PC-3 (cell line): ENCODE data around the gene BMP7. TPM values are rescaled to one million over a fixed set of nuclear protein-coding genes. Genes with fewer than 3 reads are reported as not detected.

Experiments used
- ATAC-seq: fragments of 200-7000 bp; cut with Tn5 transposase; 2 replicates; pipeline ENCODE4 v1.9.1; 2020; ENCODE audit warnings: mild to moderate bottlenecking, moderate library complexity
- BruUV-seq: library from RNA; stranded (reverse); fragments of 400-500 nt; replicated peaks from 2 replicates; lab custom pipeline; 2021; lab: Mats Ljungman, UMichigan
- CTCF ChIA-PET: fragments of 300-600 bp; sonication (Branson Sonifier 250); formaldehyde crosslinking; loops from one replicate; lab custom pipeline; 2022; ENCODE audit warnings: antibody characterized with exemption; lab: Charles Lee
- POLR2A ChIA-PET: fragments of 300-600 bp; sonication (Branson Sonifier 250); formaldehyde crosslinking; loops from one replicate; lab custom pipeline; 2022; ENCODE audit warnings: antibody characterized with exemption; ENCODE audit not compliant: unreplicated experiment; lab: Charles Lee
- DNase-seq: peaks from one replicate; pipeline ENCODE4 v3.0.0-alpha.2; 2015
- H2AFZ ChIP-seq: fragments of 300-600 bp; sonication (generic); 2 replicates; pipeline ENCODE4 v1.6.0; 2016; ENCODE audit warnings: antibody characterized with exemption, low read length
- H3F3A ChIP-seq: fragments of 300-600 bp; sonication (generic); one replicate; pipeline ENCODE4 v1.6.0; 2017; ENCODE audit warnings: antibody characterized with exemption, low read length, control low read depth, mild to moderate bottlenecking; ENCODE audit not compliant: unreplicated experiment
- H3K27ac ChIP-seq: fragments of 300-600 bp; sonication (generic); 2 replicates; pipeline ENCODE4 v1.5.1; 2016; ENCODE audit warnings: mild to moderate bottlenecking, low read length
- H3K27me3 ChIP-seq: fragments of 300-600 bp; sonication (generic); 2 replicates; pipeline ENCODE4 v1.6.1; 2016; ENCODE audit warnings: low read length, mixed read lengths
- H3K36me3 ChIP-seq: fragments of 300-600 bp; sonication (generic); 2 replicates; pipeline ENCODE4 v1.6.1; 2016; ENCODE audit warnings: low read depth, mixed run types, low read length, mixed read lengths
- H3K4me1 ChIP-seq: fragments of 300-600 bp; sonication (generic); 2 replicates; pipeline ENCODE4 v1.5.1; 2016; ENCODE audit warnings: low read length; ENCODE audit not compliant: insufficient read depth
- H3K4me2 ChIP-seq: fragments of 300-600 bp; sonication (generic); 2 replicates; pipeline ENCODE4 v1.6.0; 2016; ENCODE audit warnings: low read length
- H3K4me3 ChIP-seq: fragments of 300-600 bp; sonication (generic); 2 replicates; pipeline ENCODE4 v1.5.1; 2016; ENCODE audit warnings: mild to moderate bottlenecking, low read length, mixed read lengths
- H3K79me2 ChIP-seq: fragments of 300-600 bp; sonication (generic); 2 replicates; pipeline ENCODE4 v1.6.1; 2017; ENCODE audit warnings: low read length, mixed read lengths
- H3K9ac ChIP-seq: fragments of 300-600 bp; sonication (generic); 2 replicates; pipeline ENCODE4 v1.6.0; 2016; ENCODE audit warnings: mild to moderate bottlenecking, low read length
- H3K9me2 ChIP-seq: fragments of 300-600 bp; sonication (generic); replicated peaks from 2 replicates; pipeline ENCODE4 v1.6.1; 2016; ENCODE audit warnings: mixed run types, low read length, mixed read lengths
- H3K9me3 ChIP-seq: fragments of 300-600 bp; sonication (generic); 2 replicates; pipeline ENCODE4 v1.6.1; 2016; ENCODE audit warnings: low read length, mixed read lengths
- H4K20me1 ChIP-seq: fragments of 300-600 bp; sonication (generic); 2 replicates; pipeline ENCODE4 v1.6.1; 2016; ENCODE audit warnings: low read length, mixed read lengths
- EZH2 ChIP-seq: fragments of 300-600 bp; sonication (generic); IDR thresholded peaks from one replicate; pipeline ENCODE4 v1.6.1; 2017; ENCODE audit warnings: antibody characterized with exemption, mild to moderate bottlenecking, low read length; ENCODE audit not compliant: unreplicated experiment
- EZH2phosphoT487 ChIP-seq: fragments of 300-600 bp; sonication (generic); IDR thresholded peaks from 2 replicates; pipeline ENCODE4 v1.6.1; 2018; ENCODE audit warnings: mild to moderate bottlenecking, antibody characterized with exemption, low read length, borderline replicate concordance
- intact Hi-C: fragments of 100-400 bp; cut with micrococcal nuclease; formaldehyde crosslinking; loops from 2 replicates; pipeline ENCODE4 v1.9.0; 2023
- total RNA-seq: library from RNA; depleted of rRNA; stranded (reverse); fragments of >200 nt; gene quantifications from 2 replicates; pipeline ENCODE4 v1.2.3, GENCODE V29; 2014
- TF ChIP-seq, protein P1 (sequence below): fragments of 300-600 bp; sonication (generic); conservative IDR thresholded peaks from 2 replicates; pipeline ENCODE4 v1.5.1; 2017; ENCODE audit warnings: antibody characterized with exemption, low read depth, mild to moderate bottlenecking, low read length

BMP7 gene
- total RNA-seq, 1 experiment from 2014 or later = not detected

DNA sequence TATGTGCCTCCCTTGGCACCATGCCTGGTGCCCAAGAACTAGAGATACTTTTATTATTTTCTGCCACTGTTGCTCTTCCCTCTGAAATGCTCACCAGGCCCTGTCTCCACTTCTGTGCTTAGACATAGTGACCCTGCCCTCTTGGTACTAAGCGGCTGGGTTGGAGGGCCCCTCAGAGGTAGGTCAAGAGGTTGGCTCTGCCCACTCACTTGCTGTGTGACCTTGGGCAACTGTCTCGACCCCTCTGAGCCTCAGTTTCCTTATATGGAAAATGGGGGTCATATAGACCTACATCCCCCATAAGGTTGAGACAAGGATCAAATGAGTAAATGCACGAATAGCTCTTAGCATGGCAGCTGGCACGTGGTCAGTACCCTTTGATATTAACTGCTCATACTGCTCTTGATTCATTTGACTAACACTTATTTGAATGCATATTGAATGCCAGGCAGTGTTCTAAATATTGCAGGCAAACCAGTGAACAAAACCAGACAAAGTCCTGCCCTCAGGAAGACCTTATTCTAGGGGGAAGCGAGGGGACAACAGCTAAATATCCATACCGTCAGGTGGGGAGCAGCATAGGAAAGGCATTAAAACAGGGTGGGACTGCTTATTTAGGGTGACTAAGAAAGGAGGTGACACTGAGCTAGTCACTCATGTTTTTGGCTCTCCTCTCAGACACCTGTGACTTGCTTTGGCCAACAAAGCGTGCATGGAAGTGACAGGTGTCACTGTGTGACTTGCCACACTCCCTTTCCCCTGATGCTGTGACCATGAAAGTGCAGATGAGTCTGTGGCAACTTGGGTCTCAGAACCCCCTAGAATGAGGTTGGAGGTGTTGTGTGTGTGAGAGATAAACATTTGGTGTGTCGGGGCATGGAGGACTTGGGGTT, 48.9 kb upstream of the BMP7 start:
- ATAC-seq = no peak
- no peak overlapping the region for H3K4me3 ChIP-seq
- H3K9ac ChIP-seq = no peak overlapping the region
- TF ChIP-seq, protein P1, sequence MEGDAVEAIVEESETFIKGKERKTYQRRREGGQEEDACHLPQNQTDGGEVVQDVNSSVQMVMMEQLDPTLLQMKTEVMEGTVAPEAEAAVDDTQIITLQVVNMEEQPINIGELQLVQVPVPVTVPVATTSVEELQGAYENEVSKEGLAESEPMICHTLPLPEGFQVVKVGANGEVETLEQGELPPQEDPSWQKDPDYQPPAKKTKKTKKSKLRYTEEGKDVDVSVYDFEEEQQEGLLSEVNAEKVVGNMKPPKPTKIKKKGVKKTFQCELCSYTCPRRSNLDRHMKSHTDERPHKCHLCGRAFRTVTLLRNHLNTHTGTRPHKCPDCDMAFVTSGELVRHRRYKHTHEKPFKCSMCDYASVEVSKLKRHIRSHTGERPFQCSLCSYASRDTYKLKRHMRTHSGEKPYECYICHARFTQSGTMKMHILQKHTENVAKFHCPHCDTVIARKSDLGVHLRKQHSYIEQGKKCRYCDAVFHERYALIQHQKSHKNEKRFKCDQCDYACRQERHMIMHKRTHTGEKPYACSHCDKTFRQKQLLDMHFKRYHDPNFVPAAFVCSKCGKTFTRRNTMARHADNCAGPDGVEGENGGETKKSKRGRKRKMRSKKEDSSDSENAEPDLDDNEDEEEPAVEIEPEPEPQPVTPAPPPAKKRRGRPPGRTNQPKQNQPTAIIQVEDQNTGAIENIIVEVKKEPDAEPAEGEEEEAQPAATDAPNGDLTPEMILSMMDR = no peak
- TF ChIP-seq EZH2phosphoT487 (no peak), EZH2 (no peak)
- H4K20me1 ChIP-seq = no peaks in the 10 kb centered on the region
- no peaks in the 10 kb centered on the region for H3K9me2 ChIP-seq
- H3K4me2 ChIP-seq = no peak overlapping the region
- no peaks in the 10 kb centered on the region for H3K4me1 ChIP-seq
- no peaks in the 10 kb centered on the region for H3F3A ChIP-seq
- no peaks in the 10 kb centered on the region for H3K79me2 ChIP-seq
- no peaks in the 10 kb centered on the region for H3K36me3 ChIP-seq
- POLR2A ChIA-PET = no interaction called here
- no peak overlapping the region for H2AFZ ChIP-seq
- no peak overlapping the region for H3K27ac ChIP-seq
- peaks cover 75% of the 10 kb centered on the region for H3K27me3 ChIP-seq
- DNase-seq = no peak
- CTCF ChIA-PET = no interaction called here
- intact Hi-C loops = no loop called here
- H3K9me3 ChIP-seq = no peaks in the 10 kb centered on the region
- no TSS peak for BruUV-seq

DNA sequence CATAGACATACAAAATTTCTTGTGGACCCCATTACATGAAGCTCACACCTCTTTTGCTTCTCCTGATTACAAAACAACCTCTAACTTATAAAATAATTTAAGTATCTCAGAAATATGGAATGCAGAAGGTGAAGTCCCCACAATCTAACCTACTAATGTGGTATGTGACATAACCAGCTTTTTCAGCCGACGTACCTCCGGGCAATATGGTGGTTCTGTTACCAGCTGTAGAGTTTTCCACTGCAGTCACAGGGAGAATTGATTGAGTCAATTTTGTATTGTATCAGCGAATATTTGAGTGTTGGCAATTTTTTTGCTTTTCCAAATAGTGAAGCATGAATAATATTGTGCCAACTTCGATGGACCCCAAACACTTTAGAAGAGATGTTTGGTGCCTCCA, 47.5 kb upstream of the BMP7 start:
- Histone ChIP-seq H3K79me2 (no peaks in the 10 kb centered on the region), H3F3A (no peaks in the 10 kb centered on the region), H3K36me3 (no peaks in the 10 kb centered on the region), H3K4me2 (no peak overlapping the region), H3K4me3 (no peak overlapping the region), H3K9ac (no peak overlapping the region), H3K9me3 (no peaks in the 10 kb centered on the region), H3K27me3 (peaks cover 78% of the 10 kb centered on the region), H3K4me1 (no peaks in the 10 kb centered on the region), H2AFZ (no peak overlapping the region), H3K9me2 (no peaks in the 10 kb centered on the region), H3K27ac (no peak overlapping the region), H4K20me1 (no peaks in the 10 kb centered on the region)
- ATAC-seq (no peak), DNase-seq (no peak)
- TF ChIP-seq EZH2phosphoT487 (no peak), EZH2 (no peak)
- TF ChIP-seq, protein P1 = no peak
- ChIA-PET POLR2A (no interaction called here), CTCF (no interaction called here)
- no TSS peak for BruUV-seq
- intact Hi-C loops = no loop called here

DNA sequence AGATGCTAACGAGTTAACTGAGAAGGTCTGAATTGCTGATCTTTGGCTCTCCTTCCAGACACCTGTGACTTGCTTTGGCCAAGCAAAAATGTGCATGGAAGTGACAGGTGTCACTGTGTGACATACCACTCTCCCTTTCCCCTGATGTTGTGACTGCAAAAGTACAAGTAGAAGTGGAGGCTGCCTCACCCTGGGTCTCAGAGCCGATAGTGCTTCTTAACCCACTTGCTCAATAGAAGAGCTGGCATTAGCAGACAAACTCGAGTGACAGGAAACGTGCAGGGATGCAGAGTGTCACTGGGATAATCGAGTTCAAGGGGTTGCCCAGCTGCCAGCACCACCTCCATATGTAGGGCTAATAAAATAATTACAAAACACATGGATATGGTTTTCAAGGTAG, 46.8 kb upstream of the BMP7 start:
- no peak overlapping the region for H3K4me2 ChIP-seq
- no peaks in the 10 kb centered on the region for H3K9me3 ChIP-seq
- H3K27me3 ChIP-seq = peaks cover 80% of the 10 kb centered on the region
- intact Hi-C loops = no loop called here
- H3F3A ChIP-seq = no peaks in the 10 kb centered on the region
- DNase-seq = no peak
- ATAC-seq = no peak
- no TSS peak for BruUV-seq
- TF ChIP-seq, protein P1 = no peak
- TF ChIP-seq EZH2 (no peak), EZH2phosphoT487 (no peak)
- H4K20me1 ChIP-seq = no peaks in the 10 kb centered on the region
- H3K4me3 ChIP-seq = no peak overlapping the region
- H2AFZ ChIP-seq = no peak overlapping the region
- no peaks in the 10 kb centered on the region for H3K9me2 ChIP-seq
- no peak overlapping the region for H3K9ac ChIP-seq
- ChIA-PET CTCF (no interaction called here), POLR2A (no interaction called here)
- no peak overlapping the region for H3K27ac ChIP-seq
- no peaks in the 10 kb centered on the region for H3K79me2 ChIP-seq
- no peaks in the 10 kb centered on the region for H3K36me3 ChIP-seq
- H3K4me1 ChIP-seq = no peaks in the 10 kb centered on the region
